SK-N-SH treated with all-trans-retinoic acid at 6 μM for 48 hours (cell line): ENCODE results near the gene IGF1.

Experiments
- ATAC-seq: fragments of 200-7000 bp; cut with Tn5 transposase; 3 replicates; pipeline ENCODE4 v1.9.1; 2020; ENCODE audit warnings: mild to moderate bottlenecking, moderate library complexity
- ARNTL ChIP-seq: fragments of 450-650 bp; formaldehyde crosslinking; IDR thresholded peaks from 2 replicates; pipeline ENCODE4 v1.5.0; 2020; ENCODE audit warnings: low read depth, mild to moderate bottlenecking, moderate library complexity, borderline replicate concordance
- BACH2 ChIP-seq: fragments of 250-450 bp; sonication (Bioruptor Pico); IDR thresholded peaks from 2 replicates; pipeline ENCODE4 v1.9.0; 2021; ENCODE audit warnings: mild to moderate bottlenecking, borderline replicate concordance
- CREB5 ChIP-seq: fragments of 250-450 bp; sonication (Bioruptor Pico); IDR thresholded peaks from 2 replicates; pipeline ENCODE4 v1.5.1; 2020; ENCODE audit warnings: low read depth, mild to moderate bottlenecking, moderate library complexity
- CSDC2 ChIP-seq: fragments of 250-450 bp; sonication (Bioruptor Pico); IDR thresholded peaks from 2 replicates; pipeline ENCODE4 v1.5.0; 2020; ENCODE audit warnings: mild to moderate bottlenecking, moderate library complexity
- ESRRG ChIP-seq: fragments of 250-450 bp; sonication (Bioruptor Pico); IDR thresholded peaks from 2 replicates; pipeline ENCODE4 v1.6.1; 2021; ENCODE audit warnings: mild to moderate bottlenecking
- GLIS3 ChIP-seq: fragments of 250-450 bp; sonication (Bioruptor Pico); IDR thresholded peaks from 2 replicates; pipeline ENCODE4 v1.5.0; 2020; ENCODE audit warnings: mild to moderate bottlenecking, moderate library complexity
- ISL1 ChIP-seq: fragments of 250-450 bp; sonication (Bioruptor Pico); IDR thresholded peaks from 2 replicates; pipeline ENCODE4 v2.1.2; 2022; ENCODE audit warnings: mild to moderate bottlenecking, moderate library complexity
- OSR1 ChIP-seq: fragments of 250-450 bp; sonication (Bioruptor Pico); IDR thresholded peaks from 2 replicates; pipeline ENCODE4 v1.8.0; 2022; ENCODE audit warnings: moderate library complexity, mild to moderate bottlenecking, inconsistent platforms
- PPARA ChIP-seq: fragments of 250-450 bp; sonication (Bioruptor Pico); IDR thresholded peaks from 2 replicates; pipeline ENCODE4 v1.5.0; 2020; ENCODE audit warnings: mild to moderate bottlenecking, borderline replicate concordance
- RARB ChIP-seq: fragments of 250-450 bp; sonication (Bioruptor Pico); IDR thresholded peaks from 2 replicates; pipeline ENCODE4 v1.8.0; 2021; ENCODE audit warnings: mild to moderate bottlenecking, moderate library complexity
- SNAI2 ChIP-seq: fragments of 250-450 bp; sonication (Bioruptor Pico); IDR thresholded peaks from 2 replicates; pipeline ENCODE4 v1.5.0; 2020; ENCODE audit warnings: mild to moderate bottlenecking, moderate library complexity
- TCF4 ChIP-seq: fragments of 250-450 bp; sonication (Bioruptor Pico); IDR thresholded peaks from 2 replicates; pipeline ENCODE4 v1.8.0; 2021; ENCODE audit warnings: mild to moderate bottlenecking, moderate library complexity, borderline replicate concordance
- TOX ChIP-seq: fragments of 250-450 bp; sonication (Bioruptor Pico); IDR thresholded peaks from 2 replicates; pipeline ENCODE4 v1.8.0; 2021; ENCODE audit warnings: mild to moderate bottlenecking, moderate library complexity, borderline replicate concordance
- TSHZ2 ChIP-seq: fragments of 250-450 bp; sonication (Bioruptor Pico); IDR thresholded peaks from 2 replicates; pipeline ENCODE4 v1.5.0; 2020; ENCODE audit warnings: mild to moderate bottlenecking, moderate library complexity
- ZC3H10 ChIP-seq: fragments of 250-450 bp; sonication (Bioruptor Pico); IDR thresholded peaks from 2 replicates; pipeline ENCODE4 v1.5.1; 2021; ENCODE audit warnings: mild to moderate bottlenecking, moderate library complexity
- ZFP3 ChIP-seq: fragments of 250-450 bp; sonication (Bioruptor Pico); IDR thresholded peaks from 2 replicates; pipeline ENCODE4 v1.5.0; 2020; ENCODE audit warnings: mild to moderate bottlenecking, moderate library complexity
- ZFP30 ChIP-seq: fragments of 450-650 bp; formaldehyde crosslinking; IDR thresholded peaks from 2 replicates; pipeline ENCODE4 v1.5.0; 2022; ENCODE audit warnings: mild to moderate bottlenecking, moderate library complexity
- ZNF565 ChIP-seq: fragments of 450-650 bp; formaldehyde crosslinking; conservative IDR thresholded peaks from 2 replicates; pipeline ENCODE4 v1.5.0; 2020; ENCODE audit warnings: low read depth, mild to moderate bottlenecking, moderate library complexity
- ZNF70 ChIP-seq: fragments of 450-650 bp; formaldehyde crosslinking; IDR thresholded peaks from 2 replicates; pipeline ENCODE4 v1.5.0; 2020; ENCODE audit warnings: mild to moderate bottlenecking, moderate library complexity
- ZNF8 ChIP-seq: fragments of 450-650 bp; formaldehyde crosslinking; IDR thresholded peaks from 2 replicates; pipeline ENCODE4 v1.5.0; 2020; ENCODE audit warnings: mild to moderate bottlenecking, moderate library complexity
- TF ChIP-seq, protein P1 (sequence below): fragments of 250-450 bp; sonication (Bioruptor Pico); IDR thresholded peaks from 2 replicates; pipeline ENCODE4 v1.5.1; 2021; ENCODE audit warnings: mild to moderate bottlenecking, moderate library complexity
- TF ChIP-seq, protein P2 (sequence below): fragments of 250-450 bp; sonication (Bioruptor Pico); IDR thresholded peaks from 2 replicates; pipeline ENCODE4 v1.8.0; 2020; ENCODE audit warnings: mild to moderate bottlenecking, moderate library complexity, borderline replicate concordance

Gene IGF1

DNA sequence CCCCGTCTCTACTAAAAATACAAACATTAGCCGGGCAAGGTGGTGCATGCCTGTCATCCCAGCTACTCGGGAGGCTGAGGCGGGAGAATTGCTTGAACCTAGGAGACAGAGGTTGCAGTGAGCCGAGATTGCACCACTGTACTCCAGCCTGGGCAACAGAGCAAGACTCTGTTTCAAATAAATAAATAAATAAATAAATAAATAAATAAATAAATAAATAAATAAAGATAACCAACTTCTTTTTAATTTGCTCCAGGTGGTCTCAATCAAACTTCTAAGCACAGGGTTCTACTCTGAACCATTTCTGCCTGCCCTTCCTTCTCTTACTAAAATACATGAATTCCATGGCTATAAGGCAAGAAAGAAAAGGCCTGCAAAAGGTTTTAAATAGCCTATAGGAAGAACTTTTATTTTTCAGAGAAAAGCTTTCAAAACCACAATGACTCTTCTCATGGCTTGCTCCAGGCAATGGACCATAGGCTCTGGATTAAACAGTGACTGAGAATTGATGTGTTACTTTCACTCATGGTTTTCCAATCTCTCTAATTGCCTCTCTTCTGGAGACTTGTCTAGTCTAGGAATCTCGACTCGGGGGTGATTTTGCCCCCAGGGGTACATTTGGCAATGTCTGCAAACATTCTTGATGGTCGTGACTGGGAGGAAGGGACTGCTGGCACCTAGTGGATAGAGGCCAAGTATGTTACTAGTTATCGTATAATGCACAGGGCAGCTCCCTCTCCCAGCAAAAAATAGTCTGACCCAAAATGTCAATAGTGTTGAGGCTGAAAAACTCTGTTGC is 14.4 kb downstream of the IGF1 start:
- no peak for ATAC-seq
- TF ChIP-seq RARB (no peak), ZC3H10 (CRISPR knock-in tag) (no peak), ZNF8 (CRISPR knock-in tag) (no peak), BACH2 (CRISPR knock-in tag) (no peak), SNAI2 (no peak), ISL1 (CRISPR knock-in tag) (no peak), ZFP3 (no peak), ZFP30 (CRISPR knock-in tag) (no peak), OSR1 (CRISPR knock-in tag) (no peak), ZNF70 (CRISPR knock-in tag) (no peak), ARNTL (CRISPR knock-in tag) (no peak), TOX (CRISPR knock-in tag) (no peak), ESRRG (CRISPR knock-in tag) (no peak), ZNF565 (CRISPR knock-in tag) (no peak), TSHZ2 (no peak)
- TF ChIP-seq, protein P1, sequence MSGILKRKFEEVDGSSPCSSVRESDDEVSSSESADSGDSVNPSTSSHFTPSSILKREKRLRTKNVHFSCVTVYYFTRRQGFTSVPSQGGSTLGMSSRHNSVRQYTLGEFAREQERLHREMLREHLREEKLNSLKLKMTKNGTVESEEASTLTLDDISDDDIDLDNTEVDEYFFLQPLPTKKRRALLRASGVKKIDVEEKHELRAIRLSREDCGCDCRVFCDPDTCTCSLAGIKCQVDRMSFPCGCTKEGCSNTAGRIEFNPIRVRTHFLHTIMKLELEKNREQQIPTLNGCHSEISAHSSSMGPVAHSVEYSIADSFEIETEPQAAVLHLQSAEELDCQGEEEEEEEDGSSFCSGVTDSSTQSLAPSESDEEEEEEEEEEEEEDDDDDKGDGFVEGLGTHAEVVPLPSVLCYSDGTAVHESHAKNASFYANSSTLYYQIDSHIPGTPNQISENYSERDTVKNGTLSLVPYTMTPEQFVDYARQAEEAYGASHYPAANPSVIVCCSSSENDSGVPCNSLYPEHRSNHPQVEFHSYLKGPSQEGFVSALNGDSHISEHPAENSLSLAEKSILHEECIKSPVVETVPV (CRISPR knock-in tag): no peak
- TF ChIP-seq, protein P2, sequence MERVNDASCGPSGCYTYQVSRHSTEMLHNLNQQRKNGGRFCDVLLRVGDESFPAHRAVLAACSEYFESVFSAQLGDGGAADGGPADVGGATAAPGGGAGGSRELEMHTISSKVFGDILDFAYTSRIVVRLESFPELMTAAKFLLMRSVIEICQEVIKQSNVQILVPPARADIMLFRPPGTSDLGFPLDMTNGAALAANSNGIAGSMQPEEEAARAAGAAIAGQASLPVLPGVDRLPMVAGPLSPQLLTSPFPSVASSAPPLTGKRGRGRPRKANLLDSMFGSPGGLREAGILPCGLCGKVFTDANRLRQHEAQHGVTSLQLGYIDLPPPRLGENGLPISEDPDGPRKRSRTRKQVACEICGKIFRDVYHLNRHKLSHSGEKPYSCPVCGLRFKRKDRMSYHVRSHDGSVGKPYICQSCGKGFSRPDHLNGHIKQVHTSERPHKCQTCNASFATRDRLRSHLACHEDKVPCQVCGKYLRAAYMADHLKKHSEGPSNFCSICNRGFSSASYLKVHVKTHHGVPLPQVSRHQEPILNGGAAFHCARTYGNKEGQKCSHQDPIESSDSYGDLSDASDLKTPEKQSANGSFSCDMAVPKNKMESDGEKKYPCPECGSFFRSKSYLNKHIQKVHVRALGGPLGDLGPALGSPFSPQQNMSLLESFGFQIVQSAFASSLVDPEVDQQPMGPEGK: no peak

- TF ChIP-seq ZNF70 (CRISPR knock-in tag) (no peak), ZFP30 (CRISPR knock-in tag) (no peak), ZC3H10 (CRISPR knock-in tag) (no peak), GLIS3 (CRISPR knock-in tag) (no peak), CSDC2 (CRISPR knock-in tag) (no peak), ZFP3 (no peak), OSR1 (CRISPR knock-in tag) (no peak), BACH2 (CRISPR knock-in tag) (no peak), ARNTL (CRISPR knock-in tag) (no peak)
- TF ChIP-seq, all 23 proteins: peak for 0
These were observed 16.6 kb downstream of the IGF1 start for GRCh38 chr12:102463659-102464249.

DNA sequence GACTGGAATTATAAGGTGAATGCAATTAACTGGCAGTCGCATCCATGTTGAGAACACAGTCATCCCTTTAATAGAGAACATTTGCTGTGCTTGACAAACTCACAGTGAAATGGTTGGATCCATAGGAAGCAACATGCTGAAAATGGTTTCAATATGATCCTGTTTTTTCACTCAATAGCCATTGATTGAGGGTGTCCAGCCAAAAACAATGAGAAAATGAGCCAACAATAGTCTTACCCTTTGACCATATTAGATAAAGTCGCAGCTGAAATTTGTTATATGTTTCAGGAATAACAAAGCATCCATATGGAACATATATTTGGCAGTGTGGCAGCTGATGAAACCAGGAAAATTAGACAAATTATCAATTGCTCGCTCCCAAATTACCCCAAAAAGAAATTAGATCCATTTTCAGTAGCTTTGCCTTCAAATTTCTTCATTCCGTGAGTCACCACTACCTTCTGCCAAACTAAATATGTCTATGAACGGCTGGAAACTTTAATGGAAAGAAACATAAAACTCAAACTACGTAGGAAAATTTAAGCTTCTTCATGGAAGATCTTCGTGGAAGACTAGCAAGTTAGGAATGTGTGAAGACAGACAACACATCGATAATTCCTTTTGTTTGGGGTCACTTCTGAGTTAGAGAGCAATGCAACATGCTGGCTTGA is 17.4 kb downstream of the IGF1 start:
- no peak for ATAC-seq
- TF ChIP-seq, protein P1 (CRISPR knock-in tag): no peak
- TF ChIP-seq ESRRG (CRISPR knock-in tag) (no peak), TOX (CRISPR knock-in tag) (no peak), CREB5 (CRISPR knock-in tag) (no peak), RARB (no peak), GLIS3 (CRISPR knock-in tag) (no peak), TCF4 (CRISPR knock-in tag) (no peak), OSR1 (CRISPR knock-in tag) (no peak), ZFP30 (CRISPR knock-in tag) (no peak), PPARA (CRISPR knock-in tag) (no peak), SNAI2 (no peak), ARNTL (CRISPR knock-in tag) (no peak), CSDC2 (CRISPR knock-in tag) (no peak), ZNF8 (CRISPR knock-in tag) (no peak), ZNF70 (CRISPR knock-in tag) (no peak)
- TF ChIP-seq, protein P2: no peak

More at GRCh38 chr12:102463659-102464249, 16.6 kb downstream of the IGF1 start:
- no peak for ATAC-seq
